Measurements from ENCODE around the gene REM2.
A peak's percentile ranks its signal among the peaks of the same experiment; 100 is the strongest.

DNA sequence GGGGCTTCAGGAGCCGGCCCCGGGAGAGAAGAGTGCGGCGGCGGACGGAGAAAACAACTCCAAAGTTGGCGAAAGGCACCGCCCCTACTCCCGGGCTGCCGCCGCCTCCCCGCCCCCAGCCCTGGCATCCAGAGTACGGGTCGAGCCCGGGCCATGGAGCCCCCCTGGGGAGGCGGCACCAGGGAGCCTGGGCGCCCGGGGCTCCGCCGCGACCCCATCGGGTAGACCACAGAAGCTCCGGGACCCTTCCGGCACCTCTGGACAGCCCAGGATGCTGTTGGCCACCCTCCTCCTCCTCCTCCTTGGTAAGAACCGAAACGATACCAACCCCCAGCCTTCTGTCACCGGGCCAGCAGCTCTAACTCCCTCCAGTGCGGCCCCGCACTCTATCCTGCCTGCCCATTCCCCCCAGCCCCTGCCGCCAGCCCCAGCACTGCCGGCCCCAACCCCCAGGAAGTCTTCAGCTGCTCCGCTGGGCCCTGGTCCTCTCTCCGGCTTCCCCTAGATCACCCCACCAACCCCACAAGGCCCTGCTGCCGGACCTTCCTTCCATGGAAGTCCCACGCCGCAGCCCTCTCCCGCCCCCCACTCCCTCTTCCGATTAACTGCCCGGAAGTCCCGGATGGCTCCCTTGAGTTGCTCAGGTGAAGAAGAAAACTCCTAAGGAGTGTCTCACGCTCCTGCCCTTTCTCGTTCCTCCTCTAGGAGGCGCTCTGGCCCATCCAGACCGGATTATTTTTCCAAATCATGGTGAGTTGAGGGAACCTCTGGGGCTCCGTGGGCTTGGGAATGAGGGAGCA, 10.8 kb upstream of the REM2 start:
- TF ChIP-seq, protein P1, sequence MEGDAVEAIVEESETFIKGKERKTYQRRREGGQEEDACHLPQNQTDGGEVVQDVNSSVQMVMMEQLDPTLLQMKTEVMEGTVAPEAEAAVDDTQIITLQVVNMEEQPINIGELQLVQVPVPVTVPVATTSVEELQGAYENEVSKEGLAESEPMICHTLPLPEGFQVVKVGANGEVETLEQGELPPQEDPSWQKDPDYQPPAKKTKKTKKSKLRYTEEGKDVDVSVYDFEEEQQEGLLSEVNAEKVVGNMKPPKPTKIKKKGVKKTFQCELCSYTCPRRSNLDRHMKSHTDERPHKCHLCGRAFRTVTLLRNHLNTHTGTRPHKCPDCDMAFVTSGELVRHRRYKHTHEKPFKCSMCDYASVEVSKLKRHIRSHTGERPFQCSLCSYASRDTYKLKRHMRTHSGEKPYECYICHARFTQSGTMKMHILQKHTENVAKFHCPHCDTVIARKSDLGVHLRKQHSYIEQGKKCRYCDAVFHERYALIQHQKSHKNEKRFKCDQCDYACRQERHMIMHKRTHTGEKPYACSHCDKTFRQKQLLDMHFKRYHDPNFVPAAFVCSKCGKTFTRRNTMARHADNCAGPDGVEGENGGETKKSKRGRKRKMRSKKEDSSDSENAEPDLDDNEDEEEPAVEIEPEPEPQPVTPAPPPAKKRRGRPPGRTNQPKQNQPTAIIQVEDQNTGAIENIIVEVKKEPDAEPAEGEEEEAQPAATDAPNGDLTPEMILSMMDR (IDR thresholded peaks at IDR 0.05): peak; percentile 93
- TF ChIP-seq, protein P2, sequence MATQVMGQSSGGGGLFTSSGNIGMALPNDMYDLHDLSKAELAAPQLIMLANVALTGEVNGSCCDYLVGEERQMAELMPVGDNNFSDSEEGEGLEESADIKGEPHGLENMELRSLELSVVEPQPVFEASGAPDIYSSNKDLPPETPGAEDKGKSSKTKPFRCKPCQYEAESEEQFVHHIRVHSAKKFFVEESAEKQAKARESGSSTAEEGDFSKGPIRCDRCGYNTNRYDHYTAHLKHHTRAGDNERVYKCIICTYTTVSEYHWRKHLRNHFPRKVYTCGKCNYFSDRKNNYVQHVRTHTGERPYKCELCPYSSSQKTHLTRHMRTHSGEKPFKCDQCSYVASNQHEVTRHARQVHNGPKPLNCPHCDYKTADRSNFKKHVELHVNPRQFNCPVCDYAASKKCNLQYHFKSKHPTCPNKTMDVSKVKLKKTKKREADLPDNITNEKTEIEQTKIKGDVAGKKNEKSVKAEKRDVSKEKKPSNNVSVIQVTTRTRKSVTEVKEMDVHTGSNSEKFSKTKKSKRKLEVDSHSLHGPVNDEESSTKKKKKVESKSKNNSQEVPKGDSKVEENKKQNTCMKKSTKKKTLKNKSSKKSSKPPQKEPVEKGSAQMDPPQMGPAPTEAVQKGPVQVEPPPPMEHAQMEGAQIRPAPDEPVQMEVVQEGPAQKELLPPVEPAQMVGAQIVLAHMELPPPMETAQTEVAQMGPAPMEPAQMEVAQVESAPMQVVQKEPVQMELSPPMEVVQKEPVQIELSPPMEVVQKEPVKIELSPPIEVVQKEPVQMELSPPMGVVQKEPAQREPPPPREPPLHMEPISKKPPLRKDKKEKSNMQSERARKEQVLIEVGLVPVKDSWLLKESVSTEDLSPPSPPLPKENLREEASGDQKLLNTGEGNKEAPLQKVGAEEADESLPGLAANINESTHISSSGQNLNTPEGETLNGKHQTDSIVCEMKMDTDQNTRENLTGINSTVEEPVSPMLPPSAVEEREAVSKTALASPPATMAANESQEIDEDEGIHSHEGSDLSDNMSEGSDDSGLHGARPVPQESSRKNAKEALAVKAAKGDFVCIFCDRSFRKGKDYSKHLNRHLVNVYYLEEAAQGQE (IDR thresholded peaks at IDR 0.05; ENCODE audit: insufficient read depth in 1 of 2, low read depth in 2 of 2, low read length in 1 of 2): no peak
- TF ChIP-seq POLR2AphosphoS5 (IDR thresholded peaks at IDR 0.05; ENCODE audit: low read depth, low read length) (no peak; the same call in 1 of the 2 replicates), SIN3A (IDR thresholded peaks at IDR 0.05; ENCODE audit: borderline replicate concordance, insufficient read depth, low read depth, low read length) (0 out of 2 replicates have a peak, but pooled peaks have one; percentile 12), TCF7L2 (IDR thresholded peaks at IDR 0.05; ENCODE audit: low read depth, low read length) (no peak)
